ENCODE data around the gene CHRNB4. TPM values are rescaled to one million over a fixed set of nuclear protein-coding genes. Genes with fewer than 3 reads are reported as not detected.
"Not testable (repeated sequence)": the region's sequence is repeated elsewhere in the genome, so short reads cannot be mapped to it uniquely, and the experiment has no call there.

Gene CHRNB4
- total and polyA plus RNA-seq, 5 donors from 2014 or later, result not detected

GRCh38 chr15:78616506-78616905 is 24.5 kb downstream of the CHRNB4 start:
- ATAC-seq (ENCODE audit: low read depth in 2 of 2), result no peak
- Mint-ChIP-seq H3K4me1 (peaks cover 0 to 14% (median 4%) of the 10 kb centered on the region in 4 donors), H3K27ac (no peak overlapping the region), H3K9me3 (no peaks in the 10 kb centered on the region), H3K36me3 (no peaks in the 10 kb centered on the region), H3K4me3 (no peak overlapping the region), H3K27me3 (peaks cover 24% of the 10 kb centered on the region)
- no peak overlapping the region for H3K27ac ChIP-seq (ENCODE audit: insufficient read depth, low read length, poor library complexity, severe bottlenecking)
- H3K36me3 ChIP-seq (ENCODE audit: control insufficient read depth, insufficient read depth, low read length), result no peaks in the 10 kb centered on the region
- no peak overlapping the region for H3K4me3 ChIP-seq (ENCODE audit: low read depth, low read length)
- peaks cover 7% of the 10 kb centered on the region for H3K4me1 ChIP-seq (ENCODE audit: control insufficient read depth, insufficient read depth, low read length, poor library complexity, severe bottlenecking)
- DNase-seq, result no peak
- peaks cover 6% of the 10 kb centered on the region for H3K27me3 ChIP-seq (ENCODE audit: control insufficient read depth, insufficient read depth, low read length)
- no peaks in the 10 kb centered on the region for H3K9me3 ChIP-seq (ENCODE audit: control insufficient read depth in 2 of 2, low read length in 2 of 2)

- Mint-ChIP-seq H3K4me1 (peaks cover 0 to 10% (median 4%) of the 10 kb centered on the region in 4 donors), H3K27ac (no peak overlapping the region)
Measured at GRCh38 chr15:78615151-78615589, 25.8 kb downstream of the CHRNB4 start.

GRCh38 chr15:78614021-78614420 is 27.0 kb downstream of the CHRNB4 start:
- peaks cover 0 to 5% (median 4%) of the 10 kb centered on the region in 4 donors for H3K4me1 Mint-ChIP-seq
- ATAC-seq (ENCODE audit: low read depth in 2 of 2), result no peak
- Histone ChIP-seq H3K4me1 (ENCODE audit: control insufficient read depth, insufficient read depth, low read length, poor library complexity, severe bottlenecking) (no peaks in the 10 kb centered on the region), H3K9me3 (ENCODE audit: control insufficient read depth in 2 of 2, low read length in 2 of 2) (no peaks in the 10 kb centered on the region), H3K36me3 (ENCODE audit: control insufficient read depth, insufficient read depth, low read length) (no peaks in the 10 kb centered on the region), H3K27me3 (ENCODE audit: control insufficient read depth, insufficient read depth, low read length) (peaks cover 3% of the 10 kb centered on the region), H3K27ac (ENCODE audit: insufficient read depth, low read length, poor library complexity, severe bottlenecking) (no peak overlapping the region), H3K4me3 (ENCODE audit: low read depth, low read length) (no peak overlapping the region)
- peaks cover 11% of the 10 kb centered on the region for H3K27me3 Mint-ChIP-seq
- H3K36me3 Mint-ChIP-seq, result no peaks in the 10 kb centered on the region
- no peak for DNase-seq
- H3K27ac Mint-ChIP-seq, result no peak overlapping the region
- H3K4me3 Mint-ChIP-seq, result no peak overlapping the region
- no peaks in the 10 kb centered on the region for H3K9me3 Mint-ChIP-seq

More at GRCh38 chr15:78615151-78615589, 25.8 kb downstream of the CHRNB4 start:
- Histone ChIP-seq H3K4me3 (ENCODE audit: low read depth, low read length) (no peak overlapping the region), H3K36me3 (ENCODE audit: control insufficient read depth, insufficient read depth, low read length) (no peaks in the 10 kb centered on the region), H3K27ac (ENCODE audit: insufficient read depth, low read length, poor library complexity, severe bottlenecking) (no peak overlapping the region), H3K9me3 (ENCODE audit: control insufficient read depth in 2 of 2, low read length in 2 of 2) (no peaks in the 10 kb centered on the region), H3K4me1 (ENCODE audit: control insufficient read depth, insufficient read depth, low read length, poor library complexity, severe bottlenecking) (peaks cover under 1% of the 10 kb centered on the region), H3K27me3 (ENCODE audit: control insufficient read depth, insufficient read depth, low read length) (peaks cover 6% of the 10 kb centered on the region)
- ATAC-seq (ENCODE audit: low read depth in 2 of 2) (no peak), DNase-seq (no peak)
- Mint-ChIP-seq H3K27me3 (peaks cover 20% of the 10 kb centered on the region), H3K36me3 (no peaks in the 10 kb centered on the region), H3K9me3 (no peaks in the 10 kb centered on the region), H3K4me3 (no peak overlapping the region)

GRCh38 chr15:78609551-78609950 is 31.5 kb downstream of the CHRNB4 start:
- not testable (repeated sequence) for H3K27ac ChIP-seq (ENCODE audit: insufficient read depth, low read length, poor library complexity, severe bottlenecking); H3K27me3 Mint-ChIP-seq; H3K4me3 Mint-ChIP-seq; H3K4me1 ChIP-seq (ENCODE audit: control insufficient read depth, insufficient read depth, low read length, poor library complexity, severe bottlenecking); H3K9me3 Mint-ChIP-seq; H3K36me3 ChIP-seq (ENCODE audit: control insufficient read depth, insufficient read depth, low read length); H3K36me3 Mint-ChIP-seq; H3K9me3 ChIP-seq (ENCODE audit: control insufficient read depth in 2 of 2, low read length in 2 of 2); H3K4me3 ChIP-seq (ENCODE audit: low read depth, low read length); H3K4me1 Mint-ChIP-seq; ATAC-seq (ENCODE audit: low read depth in 2 of 2); H3K27ac Mint-ChIP-seq; DNase-seq; H3K27me3 ChIP-seq (ENCODE audit: control insufficient read depth, insufficient read depth, low read length)

GRCh38 chr15:78605680-78606079 is 35.3 kb downstream of the CHRNB4 start:
- Mint-ChIP-seq H3K4me3 (no peak overlapping the region), H3K4me1 (no peaks in the 10 kb centered on the region), H3K27ac (no peak overlapping the region), H3K36me3 (no peaks in the 10 kb centered on the region), H3K27me3 (peaks cover 14% of the 10 kb centered on the region), H3K9me3 (peaks cover 0 to 3% (median 0%) of the 10 kb centered on the region in 7 donors)
- no peak overlapping the region for H3K4me3 ChIP-seq (ENCODE audit: low read depth, low read length)
- no peak for DNase-seq
- H3K9me3 ChIP-seq (ENCODE audit: control insufficient read depth in 2 of 2, low read length in 2 of 2), result no peaks in the 10 kb centered on the region
- no peak overlapping the region for H3K27ac ChIP-seq (ENCODE audit: insufficient read depth, low read length, poor library complexity, severe bottlenecking)
- H3K27me3 ChIP-seq (ENCODE audit: control insufficient read depth, insufficient read depth, low read length), result no peaks in the 10 kb centered on the region
- H3K4me1 ChIP-seq (ENCODE audit: control insufficient read depth, insufficient read depth, low read length, poor library complexity, severe bottlenecking), result no peaks in the 10 kb centered on the region
- H3K36me3 ChIP-seq (ENCODE audit: control insufficient read depth, insufficient read depth, low read length), result no peaks in the 10 kb centered on the region
- ATAC-seq (ENCODE audit: low read depth in 2 of 2), result no peak

GRCh38 chr15:78605201-78605600 is 35.8 kb downstream of the CHRNB4 start:
- no peak for ATAC-seq (ENCODE audit: low read depth in 2 of 2)
- H3K9me3 ChIP-seq (ENCODE audit: control insufficient read depth in 2 of 2, low read length in 2 of 2), result no peaks in the 10 kb centered on the region

GRCh38 chr15:78604420-78604819 is 36.6 kb downstream of the CHRNB4 start:
- no peak for DNase-seq
- Mint-ChIP-seq H3K9me3 (peaks cover 0 to 3% (median 0%) of the 10 kb centered on the region in 7 donors), H3K4me3 (no peak overlapping the region), H3K27me3 (peaks cover 14% of the 10 kb centered on the region), H3K27ac (no peak overlapping the region), H3K36me3 (no peaks in the 10 kb centered on the region), H3K4me1 (no peaks in the 10 kb centered on the region)
- no peaks in the 10 kb centered on the region for H3K27me3 ChIP-seq (ENCODE audit: control insufficient read depth, insufficient read depth, low read length)
- no peaks in the 10 kb centered on the region for H3K36me3 ChIP-seq (ENCODE audit: control insufficient read depth, insufficient read depth, low read length)
- no peak for ATAC-seq (ENCODE audit: low read depth in 2 of 2)
- no peaks in the 10 kb centered on the region for H3K4me1 ChIP-seq (ENCODE audit: control insufficient read depth, insufficient read depth, low read length, poor library complexity, severe bottlenecking)
- H3K27ac ChIP-seq (ENCODE audit: insufficient read depth, low read length, poor library complexity, severe bottlenecking), result no peak overlapping the region
- H3K4me3 ChIP-seq (ENCODE audit: low read depth, low read length), result no peak overlapping the region
- H3K9me3 ChIP-seq (ENCODE audit: control insufficient read depth in 2 of 2, low read length in 2 of 2), result no peaks in the 10 kb centered on the region

More at GRCh38 chr15:78605201-78605600, 35.8 kb downstream of the CHRNB4 start:
- no peak overlapping the region for H3K4me3 Mint-ChIP-seq
- no peaks in the 10 kb centered on the region for H3K4me1 Mint-ChIP-seq
- no peaks in the 10 kb centered on the region for H3K36me3 Mint-ChIP-seq
- peaks cover 0 to 3% (median 0%) of the 10 kb centered on the region in 7 donors for H3K9me3 Mint-ChIP-seq
- DNase-seq, result no peak
- no peak overlapping the region for H3K4me3 ChIP-seq (ENCODE audit: low read depth, low read length)
- no peaks in the 10 kb centered on the region for H3K36me3 ChIP-seq (ENCODE audit: control insufficient read depth, insufficient read depth, low read length)
- H3K27me3 Mint-ChIP-seq, result peaks cover 14% of the 10 kb centered on the region
- H3K27me3 ChIP-seq (ENCODE audit: control insufficient read depth, insufficient read depth, low read length), result no peaks in the 10 kb centered on the region
- H3K27ac ChIP-seq (ENCODE audit: insufficient read depth, low read length, poor library complexity, severe bottlenecking), result no peak overlapping the region
- H3K27ac Mint-ChIP-seq, result no peak overlapping the region
- H3K4me1 ChIP-seq (ENCODE audit: control insufficient read depth, insufficient read depth, low read length, poor library complexity, severe bottlenecking), result no peaks in the 10 kb centered on the region

- Mint-ChIP-seq H3K36me3 (no peaks in the 10 kb centered on the region), H3K27me3 (peaks cover 14% of the 10 kb centered on the region), H3K4me1 (no peaks in the 10 kb centered on the region), H3K9me3 (peaks cover 0 to 3% (median 0%) of the 10 kb centered on the region in 7 donors), H3K4me3 (no peak overlapping the region), H3K27ac (no peak overlapping the region)
- Histone ChIP-seq H3K27ac (ENCODE audit: insufficient read depth, low read length, poor library complexity, severe bottlenecking) (no peak overlapping the region), H3K4me3 (ENCODE audit: low read depth, low read length) (no peak overlapping the region), H3K4me1 (ENCODE audit: control insufficient read depth, insufficient read depth, low read length, poor library complexity, severe bottlenecking) (no peaks in the 10 kb centered on the region), H3K36me3 (ENCODE audit: control insufficient read depth, insufficient read depth, low read length) (no peaks in the 10 kb centered on the region), H3K9me3 (ENCODE audit: control insufficient read depth in 2 of 2, low read length in 2 of 2) (no peaks in the 10 kb centered on the region), H3K27me3 (ENCODE audit: control insufficient read depth, insufficient read depth, low read length) (no peaks in the 10 kb centered on the region)
- DNase-seq (no peak), ATAC-seq (ENCODE audit: low read depth in 2 of 2) (no peak)
Measured at GRCh38 chr15:78603467-78603866, 37.5 kb downstream of the CHRNB4 start.
